Left ventricle myocardium inferior (tissue), 1 donor: ENCODE data around the gene FCRL3. TPM values are rescaled to one million over a fixed set of nuclear protein-coding genes. Genes with fewer than 3 reads are reported as not detected.

Experiments
- DNase-seq: peaks from one replicate; pipeline ENCODE4 v3.0.0-alpha.2; 2020
- H3K27ac ChIP-seq: fragments of 200-600 bp; replicated peaks from 2 replicates; pipeline ENCODE4 v1.8.0; 2021
- H3K27me3 ChIP-seq: fragments of 200-600 bp; 2 replicates; pipeline ENCODE4 v1.8.0; 2021; ENCODE audit warnings: low read depth
- H3K36me3 ChIP-seq: fragments of 200-600 bp; 2 replicates; pipeline ENCODE4 v1.8.0; 2021
- H3K4me1 ChIP-seq: fragments of 200-600 bp; 2 replicates; pipeline ENCODE4 v1.8.0; 2021
- H3K4me3 ChIP-seq: fragments of 200-600 bp; 2 replicates; pipeline ENCODE4 v1.8.0; 2021; ENCODE audit warnings: mild to moderate bottlenecking, moderate library complexity
- H3K9me3 ChIP-seq: fragments of 200-600 bp; replicated peaks from 2 replicates; pipeline ENCODE4 v1.8.0; 2021
- CTCF ChIP-seq: fragments of 200-600 bp; IDR thresholded peaks from 2 replicates; pipeline ENCODE4 v1.8.0; 2021; ENCODE audit warnings: antibody characterized with exemption, mild to moderate bottlenecking, borderline replicate concordance
- intact Hi-C: fragments of 100-400 bp; cut with micrococcal nuclease; formaldehyde crosslinking; loops from one replicate; pipeline ENCODE4 v1.11.0; 2022
- total RNA-seq: library from RNA; stranded (reverse); fragmentation: NEBNext Ultra II Directional; extraction: Animal tissue kit (Norgen Biotek cat#: 25700); gene quantifications from one replicate; pipeline ENCODE4 v1.2.1, GENCODE V29; 2021
- donor health status: DM: no; HTN: yes; CAD: no; lungs with severe emphysema.

The FCRL3 gene
- total RNA-seq, 1 donor from 2014 or later = 0.08 TPM

- intact Hi-C loops = no loop called here
- no peaks in the 10 kb centered on the region for H3K9me3 ChIP-seq
- H3K4me1 ChIP-seq = no peaks in the 10 kb centered on the region
- H3K27me3 ChIP-seq = peaks cover 32% of the 10 kb centered on the region
- no peaks in the 10 kb centered on the region for H3K36me3 ChIP-seq
- no peak overlapping the region for H3K27ac ChIP-seq
- TF ChIP-seq CTCF = no peak
- H3K4me3 ChIP-seq = no peak overlapping the region
- DNase-seq = no peak
These were observed 2.6 kb downstream of the FCRL3 start for GRCh38 chr1:157697781-157698569.

GRCh38 chr1:157696966-157697628 is 3.5 kb downstream of the FCRL3 start:
- no peak for DNase-seq
- no peak overlapping the region for H3K27ac ChIP-seq
- H3K36me3 ChIP-seq = no peaks in the 10 kb centered on the region

DNA sequence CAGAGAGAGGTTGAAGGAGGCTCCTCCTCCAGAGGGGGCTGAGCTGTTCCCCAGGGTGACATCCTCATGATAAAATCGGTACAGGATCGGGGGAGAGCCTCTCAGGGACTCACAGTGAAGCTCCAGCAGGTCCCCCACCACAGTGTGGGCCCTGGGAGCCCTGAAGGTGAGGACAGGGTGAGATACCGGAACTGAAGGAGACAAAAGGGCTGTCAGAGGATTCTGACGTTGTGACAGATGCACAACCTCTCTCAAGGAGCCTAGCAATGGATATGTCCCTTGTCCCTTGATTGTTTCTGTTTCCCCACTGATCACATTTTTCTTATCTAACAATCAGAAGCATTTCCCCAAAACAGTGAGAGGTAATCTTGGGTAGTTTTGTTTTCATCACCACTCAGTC is 5.2 kb downstream of the FCRL3 start:
- no peak for DNase-seq
- peaks cover 29% of the 10 kb centered on the region for H3K27me3 ChIP-seq
- H3K4me1 ChIP-seq = no peaks in the 10 kb centered on the region
- no peak overlapping the region for H3K27ac ChIP-seq
- no peaks in the 10 kb centered on the region for H3K36me3 ChIP-seq
- H3K4me3 ChIP-seq = no peak overlapping the region
- intact Hi-C loops = no loop called here
- no peaks in the 10 kb centered on the region for H3K9me3 ChIP-seq
- TF ChIP-seq CTCF = no peak

More at GRCh38 chr1:157696966-157697628, 3.5 kb downstream of the FCRL3 start:
- Histone ChIP-seq H3K9me3 (no peaks in the 10 kb centered on the region), H3K4me1 (no peaks in the 10 kb centered on the region), H3K4me3 (no peak overlapping the region), H3K27me3 (peaks cover 32% of the 10 kb centered on the region)
- no peak for TF ChIP-seq CTCF
- intact Hi-C loops = no loop called here

DNA sequence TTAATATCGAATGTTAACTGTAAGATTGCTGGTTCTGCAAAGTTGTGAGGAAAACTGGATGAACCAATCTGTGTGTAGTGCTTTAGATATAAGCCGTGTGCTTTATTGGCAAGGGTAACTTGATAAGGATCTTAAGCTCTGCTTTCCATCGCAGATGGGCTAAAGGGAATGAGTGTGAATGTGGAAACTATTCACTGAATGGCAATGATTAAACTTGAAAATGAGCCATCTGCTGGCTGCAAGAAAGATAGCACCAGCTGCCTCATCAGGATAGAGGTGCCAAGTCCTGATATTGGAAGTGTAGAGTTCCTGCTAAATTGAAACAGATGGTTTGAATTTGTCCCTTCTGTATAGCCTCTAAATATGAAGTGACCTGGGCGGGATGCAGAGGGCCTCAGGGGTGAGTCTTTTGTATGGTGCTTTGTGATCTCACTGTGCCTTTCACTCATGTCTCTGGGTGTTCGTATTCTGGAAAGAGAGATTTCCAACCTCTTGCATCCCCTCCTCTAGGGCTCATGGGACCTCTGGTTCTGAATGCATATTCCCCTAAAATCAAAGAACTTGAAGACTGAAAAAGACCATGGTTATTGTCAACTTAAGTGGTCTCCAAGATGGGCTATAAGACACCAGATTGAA is 9.2 kb downstream of the FCRL3 start:
- H3K36me3 ChIP-seq = no peaks in the 10 kb centered on the region
- intact Hi-C loops = no loop called here
- DNase-seq = no peak
- TF ChIP-seq CTCF = peak; percentile 45
- H3K4me3 ChIP-seq = no peak overlapping the region
- peaks cover 11% of the 10 kb centered on the region for H3K27me3 ChIP-seq
- no peak overlapping the region for H3K27ac ChIP-seq
- no peaks in the 10 kb centered on the region for H3K4me1 ChIP-seq
- H3K9me3 ChIP-seq = no peaks in the 10 kb centered on the region

DNA sequence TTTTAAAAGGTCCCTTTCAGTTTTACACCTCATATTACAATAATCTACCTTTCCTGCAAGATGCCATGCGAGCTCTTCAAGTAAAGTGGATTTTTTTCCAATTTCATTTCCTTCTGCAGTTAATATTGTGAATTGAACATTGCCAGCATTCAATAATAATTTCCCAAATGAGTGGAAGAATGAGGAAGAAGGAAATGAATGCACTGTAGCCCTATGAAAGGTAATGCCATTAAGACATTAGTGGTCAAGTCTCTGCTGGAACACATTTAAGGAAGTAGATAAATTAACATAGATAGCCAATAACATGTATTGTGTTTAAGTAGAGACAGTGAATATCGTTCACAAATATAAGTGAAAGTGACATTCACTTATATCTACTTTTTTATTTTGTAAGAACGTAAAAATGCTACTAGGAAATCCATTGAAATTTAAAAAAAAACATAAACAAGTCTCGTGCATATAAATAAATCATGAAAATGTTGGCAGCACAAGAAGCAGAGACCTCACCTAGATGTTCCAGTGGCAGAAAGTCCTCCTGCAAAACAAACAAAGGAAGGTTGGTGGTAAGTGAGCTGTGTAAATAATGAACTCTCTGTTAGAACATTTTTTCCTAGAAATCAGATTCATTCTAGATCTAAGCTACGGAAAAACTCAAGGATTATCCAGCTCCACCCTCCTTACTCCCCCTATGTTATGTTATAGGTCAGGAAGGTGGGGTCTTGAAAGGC is 17.7 kb downstream of the FCRL3 start:
- H3K9me3 ChIP-seq = no peaks in the 10 kb centered on the region
- H3K36me3 ChIP-seq = no peaks in the 10 kb centered on the region
- no peak overlapping the region for H3K4me3 ChIP-seq
- intact Hi-C loops = no loop called here
- no peaks in the 10 kb centered on the region for H3K4me1 ChIP-seq
- no peak for TF ChIP-seq CTCF
- no peak overlapping the region for H3K27ac ChIP-seq
- DNase-seq = no peak
- peaks cover 6% of the 10 kb centered on the region for H3K27me3 ChIP-seq
